ENCODE measurements around the gene MED15.
"Not testable (repeated sequence)": the region's sequence is repeated elsewhere in the genome, so short reads cannot be mapped to it uniquely, and the experiment has no call there.

Gene MED15

DNA sequence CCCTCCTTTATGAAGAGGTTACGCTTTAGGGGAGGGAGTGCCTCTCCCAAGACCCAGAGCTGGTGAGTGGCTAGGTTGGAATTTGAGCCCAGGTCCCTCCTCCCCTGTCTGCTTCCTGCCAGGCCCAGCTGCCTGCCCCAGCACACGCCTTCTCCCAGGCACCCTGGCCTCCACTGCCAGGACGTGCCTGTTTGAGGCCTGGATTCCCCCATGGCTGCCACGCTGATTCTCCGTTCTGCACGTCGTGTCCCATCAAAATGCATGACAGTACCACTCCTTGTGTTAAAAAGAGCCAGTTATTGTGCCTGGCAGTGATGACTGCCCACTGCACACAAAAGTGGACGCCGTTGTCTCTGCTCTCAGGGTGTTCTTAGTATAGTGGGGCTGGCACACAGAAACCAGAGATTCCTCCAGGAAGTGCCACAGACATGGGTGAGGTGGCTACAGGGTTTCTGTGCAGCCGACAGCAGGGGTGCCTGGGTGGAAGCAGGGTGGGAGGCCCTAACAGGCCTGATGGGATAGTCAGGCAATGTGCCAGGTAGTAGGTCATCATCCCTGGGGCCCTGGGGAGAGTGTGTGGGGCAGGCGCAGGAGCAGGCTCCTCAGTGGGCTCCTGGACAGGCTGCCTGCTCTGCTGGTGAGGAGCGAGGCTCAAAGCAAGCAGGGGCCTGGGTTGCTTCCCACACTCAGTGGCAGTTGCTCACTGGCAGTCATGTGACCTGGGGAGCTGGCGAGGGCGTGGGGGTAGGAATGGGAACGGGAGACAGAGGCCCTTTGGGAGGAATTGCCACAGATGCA lies 24.2 kb downstream of the MED15 start:
- DNase-seq (ENCODE audit: low read depth in 2 of 2), result no peak

GRCh38 chr22:20532256-20532993 lies 25.0 kb downstream of the MED15 start:
- no peak for DNase-seq (ENCODE audit: low read depth in 2 of 2)

GRCh38 chr22:20533095-20533878 lies 25.9 kb downstream of the MED15 start:
- DNase-seq (ENCODE audit: low read depth in 2 of 2), result no peak

- no peak for DNase-seq (ENCODE audit: low read depth in 2 of 2)
Measured at GRCh38 chr22:20533879-20534265, 26.5 kb downstream of the MED15 start.

DNA sequence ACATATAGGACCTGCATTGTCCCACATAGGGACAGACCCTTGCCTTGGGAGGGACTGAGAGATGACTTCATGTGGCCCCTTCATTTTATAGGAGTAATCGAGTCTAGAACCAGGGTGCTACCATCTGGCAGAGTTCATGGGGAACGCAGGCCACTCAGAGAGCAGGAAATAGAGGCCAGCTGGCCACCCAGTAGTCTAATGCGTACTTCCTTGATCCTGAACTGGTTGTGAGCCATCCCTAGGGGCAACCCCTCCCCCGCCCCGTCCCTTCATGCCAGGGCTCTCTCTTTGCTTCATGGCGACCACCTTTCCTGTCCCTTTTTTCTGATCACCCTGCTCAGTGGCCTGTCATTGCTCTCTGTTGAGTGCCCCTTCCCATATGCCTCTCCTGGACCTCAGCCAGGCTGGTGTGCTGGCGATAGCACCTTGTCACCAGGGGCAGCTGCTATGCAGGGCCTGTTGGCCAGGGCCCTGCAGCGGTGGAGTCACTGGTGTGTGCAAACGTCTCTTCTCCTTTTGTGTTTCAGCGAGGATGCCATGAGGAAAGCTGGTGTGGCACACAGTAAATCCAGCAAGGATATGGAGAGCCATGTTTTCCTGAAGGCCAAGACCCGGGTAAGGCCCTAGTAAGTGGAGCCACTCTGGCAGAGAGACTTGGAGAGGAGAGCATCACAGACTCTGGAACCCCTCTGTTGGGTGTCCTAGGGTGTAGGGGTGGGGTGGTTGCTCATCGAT lies 29.3 kb downstream of the MED15 start:
- no peak for DNase-seq (ENCODE audit: low read depth in 2 of 2)

- DNase-seq (ENCODE audit: low read depth in 2 of 2), result no peak
Measured at GRCh38 chr22:20537325-20537756, 29.9 kb downstream of the MED15 start.

GRCh38 chr22:20537983-20538382 lies 30.6 kb downstream of the MED15 start:
- DNase-seq (ENCODE audit: low read depth in 2 of 2), result no peak

GRCh38 chr22:20538875-20539274 lies 31.5 kb downstream of the MED15 start:
- DNase-seq (ENCODE audit: low read depth in 2 of 2), result not testable (repeated sequence)

DNA sequence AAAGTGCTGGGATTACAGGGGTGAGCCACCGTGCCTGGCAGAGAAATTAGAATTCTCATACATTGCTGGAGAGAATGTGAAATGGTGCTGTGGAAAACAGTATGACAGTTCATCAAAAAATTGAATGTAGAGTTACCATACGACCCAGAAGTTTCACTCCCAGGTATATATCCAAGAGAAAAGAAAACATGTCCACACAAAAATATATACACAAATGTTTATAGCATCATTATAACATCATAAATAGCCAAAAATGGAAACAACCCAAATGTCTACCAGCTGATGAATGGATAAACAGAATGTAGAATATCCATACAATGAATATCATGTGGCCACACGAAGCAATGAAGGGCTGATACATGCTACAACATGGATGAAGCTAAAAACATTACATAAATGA lies 34.6 kb downstream of the MED15 start:
- no peak for DNase-seq (ENCODE audit: low read depth in 2 of 2)

DNA sequence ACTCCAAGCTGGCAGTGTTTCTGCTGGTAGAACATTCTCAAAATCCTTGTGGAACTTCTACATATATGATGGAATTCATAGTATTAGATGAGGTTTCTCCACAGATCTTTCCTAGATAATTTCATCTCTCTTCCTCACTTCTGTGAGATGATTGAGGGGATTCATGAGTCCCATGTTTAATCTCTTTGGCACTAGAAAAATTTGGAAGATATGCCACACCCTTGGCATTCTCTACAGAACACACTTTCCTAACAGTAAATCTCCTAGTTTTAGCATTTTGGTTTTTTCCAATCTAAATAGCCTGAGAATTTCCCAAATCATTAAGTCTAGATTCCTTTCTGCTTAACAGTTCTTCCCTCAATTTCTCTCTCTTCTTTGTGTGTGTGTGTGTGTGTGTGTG lies 35.3 kb downstream of the MED15 start:
- no peak for DNase-seq (ENCODE audit: low read depth in 2 of 2)

DNA sequence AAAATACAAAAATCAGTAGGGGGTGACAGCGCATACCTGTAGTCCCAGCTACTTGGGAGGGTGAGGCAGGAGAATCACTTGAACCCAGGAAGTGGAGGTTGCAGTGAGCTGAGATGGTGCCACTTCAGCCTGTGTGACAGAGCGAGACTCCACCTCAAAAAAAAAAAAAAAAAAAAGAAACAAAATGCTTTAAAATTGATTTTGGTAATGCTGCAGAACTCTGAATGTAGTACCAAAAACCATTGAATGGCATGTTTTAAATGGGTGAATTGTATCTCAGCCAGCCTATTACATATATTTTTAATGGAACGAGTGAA lies 37.9 kb downstream of the MED15 start:
- DNase-seq (ENCODE audit: low read depth in 2 of 2), result not testable (repeated sequence)

- no peak for DNase-seq (ENCODE audit: low read depth in 2 of 2)
Measured at GRCh38 chr22:20545681-20546521, 38.5 kb downstream of the MED15 start.

GRCh38 chr22:20546541-20546950 lies 39.1 kb downstream of the MED15 start:
- no peak for DNase-seq (ENCODE audit: low read depth in 2 of 2)

- DNase-seq (ENCODE audit: low read depth in 2 of 2), result no peak
Measured at GRCh38 chr22:20547029-20547428, 39.6 kb downstream of the MED15 start.

DNA sequence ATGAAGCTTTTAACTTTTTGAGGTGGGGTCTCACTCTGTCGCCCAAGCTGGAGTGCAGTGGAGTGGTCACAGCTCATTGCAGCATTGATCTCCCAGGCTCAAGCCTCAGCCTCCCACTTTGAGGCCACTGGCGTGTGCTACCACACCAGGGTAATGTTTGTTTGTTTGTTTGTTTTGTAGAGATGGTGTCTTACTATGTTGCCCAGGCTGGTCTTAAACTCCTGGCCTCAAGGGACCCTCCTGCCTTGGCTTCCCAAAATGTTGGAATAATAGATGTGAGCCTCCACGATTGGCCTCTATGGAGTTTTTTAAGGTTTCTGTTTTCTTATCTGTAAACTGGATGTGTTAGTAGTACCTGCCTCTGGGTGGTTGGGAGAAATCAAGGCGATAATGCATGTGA lies 41.4 kb downstream of the MED15 start:
- no peak for DNase-seq (ENCODE audit: low read depth in 2 of 2)

- no peak for DNase-seq (ENCODE audit: low read depth in 2 of 2)
Measured at GRCh38 chr22:20549232-20549841, 41.9 kb downstream of the MED15 start.

- no peak for DNase-seq (ENCODE audit: low read depth in 2 of 2)
Measured at GRCh38 chr22:20550057-20550817, 42.8 kb downstream of the MED15 start.

- peak in 1 of 2 donors; percentile 45 for DNase-seq (ENCODE audit: low read depth in 2 of 2)
Measured at GRCh38 chr22:20550851-20551744, 43.7 kb downstream of the MED15 start.

Data from activated CD4-positive, alpha-beta T cell treated with anti-CD3 and anti-CD28 coated beads for 24 hours (primary cell).